Kidney epithelial cell (primary cell): ENCODE results near the gene MYH2. TPM values are rescaled to one million over a fixed set of nuclear protein-coding genes. Genes with fewer than 3 reads are reported as not detected.

ENCODE experiments used
- DNase-seq: peaks from one replicate; pipeline ENCODE4 v3.0.0-alpha.2; 2010; ENCODE audit warnings: low read depth
- H3K27me3 ChIP-seq: 2 replicates; pipeline ENCODE4 v1.6.0; 2011; ENCODE audit warnings: low read length; ENCODE audit not compliant: control insufficient read depth, insufficient read depth
- H3K36me3 ChIP-seq: 2 replicates; pipeline ENCODE4 v1.5.1; 2011; ENCODE audit warnings: low read length; ENCODE audit not compliant: control insufficient read depth, insufficient read depth
- H3K4me3 ChIP-seq: 2 replicates; pipeline ENCODE4 v1.5.1; 2011; ENCODE audit warnings: low read depth, mild to moderate bottlenecking, control low read depth, low read length
- CTCF ChIP-seq: IDR thresholded peaks from 2 replicates; pipeline ENCODE4 v1.5.1; 2011; ENCODE audit warnings: mild to moderate bottlenecking, moderate library complexity, low read length, control low read depth, inconsistent platforms; ENCODE audit not compliant: insufficient read depth, poor library complexity, severe bottlenecking
- total RNA-seq: library from RNA; depleted of rRNA; stranded (reverse); fragments of >200 nt; gene quantifications from 2 replicates; pipeline ENCODE4 v1.2.3, GENCODE V29; 2015

The MYH2 gene
- total RNA-seq, 1 donor from 2014 or later = not detected

- no peaks in the 10 kb centered on the region for H3K27me3 ChIP-seq
- H3K4me3 ChIP-seq = no peak overlapping the region
- DNase-seq = no peak
- no peaks in the 10 kb centered on the region for H3K36me3 ChIP-seq
- no peak for TF ChIP-seq CTCF
Observed at GRCh38 chr17:10523064-10523463, 26.4 kb downstream of the MYH2 start.

- TF ChIP-seq CTCF = no peak
- no peak for DNase-seq
- H3K27me3 ChIP-seq = no peaks in the 10 kb centered on the region
- H3K4me3 ChIP-seq = no peak overlapping the region
- no peaks in the 10 kb centered on the region for H3K36me3 ChIP-seq
Observed at GRCh38 chr17:10521949-10522348, 27.5 kb downstream of the MYH2 start.

- H3K27me3 ChIP-seq = no peaks in the 10 kb centered on the region
- H3K36me3 ChIP-seq = no peaks in the 10 kb centered on the region
- no peak within 1 kb of the TSS for H3K4me3 ChIP-seq
- no peak for DNase-seq
- no peak for TF ChIP-seq CTCF
Observed at GRCh38 chr17:10518271-10519037, 31.0 kb downstream of the MYH2 start, which contains the start of gene MYH1. TSS of gene MYH1 (minus strand) at chr17:10518542. CDS start at chr17:10516642, 1,900 bp downstream.

- no peak for TF ChIP-seq CTCF
- H3K36me3 ChIP-seq = no peaks in the 10 kb centered on the region
- H3K4me3 ChIP-seq = no peak overlapping the region
- no peak for DNase-seq
- H3K27me3 ChIP-seq = no peaks in the 10 kb centered on the region
Observed at GRCh38 chr17:10516638-10517037, 32.8 kb downstream of the MYH2 start.

GRCh38 chr17:10516065-10516464 is 33.4 kb downstream of the MYH2 start:
- no peak for TF ChIP-seq CTCF
- H3K36me3 ChIP-seq = no peaks in the 10 kb centered on the region
- DNase-seq = no peak
- no peak overlapping the region for H3K4me3 ChIP-seq
- no peaks in the 10 kb centered on the region for H3K27me3 ChIP-seq
